ENCODE results near the gene FRMD1.

DNA sequence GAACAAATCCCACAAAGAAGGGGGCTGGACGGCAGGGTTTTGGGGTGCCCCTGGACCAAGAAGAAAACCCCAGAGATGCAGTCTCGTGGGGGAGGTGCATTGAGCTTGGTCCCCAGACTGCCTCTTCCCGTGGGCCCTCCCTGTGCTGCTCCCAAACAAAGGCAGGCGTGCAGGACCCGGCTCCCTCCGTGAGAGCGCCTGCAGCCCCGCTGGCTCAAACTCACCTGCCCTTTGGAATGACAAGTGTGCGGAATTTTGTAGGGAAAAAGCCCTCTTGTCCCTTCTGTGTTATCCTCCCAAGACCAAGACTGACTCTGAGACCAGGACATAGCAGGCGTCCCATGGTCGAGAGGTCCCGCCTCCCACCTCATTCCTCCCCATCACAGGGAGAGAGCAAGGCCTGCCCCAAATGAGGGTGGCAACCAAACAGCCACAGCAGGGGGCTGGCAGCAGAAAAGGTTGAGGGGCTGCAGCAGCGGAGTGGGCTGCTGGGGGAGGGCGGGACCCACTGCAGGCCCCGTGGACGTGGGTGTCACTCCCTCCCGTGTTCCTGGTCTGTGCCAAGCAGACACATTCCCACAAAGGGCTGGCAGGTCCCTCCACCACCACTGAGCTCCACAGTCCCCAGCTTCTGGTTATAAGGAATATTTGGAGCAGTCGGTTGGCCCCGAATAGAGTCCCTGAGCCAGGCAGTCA lies 5.6 kb upstream of the FRMD1 start:
- TF ChIP-seq, protein P1, sequence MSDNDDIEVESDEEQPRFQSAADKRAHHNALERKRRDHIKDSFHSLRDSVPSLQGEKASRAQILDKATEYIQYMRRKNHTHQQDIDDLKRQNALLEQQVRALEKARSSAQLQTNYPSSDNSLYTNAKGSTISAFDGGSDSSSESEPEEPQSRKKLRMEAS (IDR thresholded peaks at IDR 0.05) = no peak
- TF ChIP-seq, protein P2, sequence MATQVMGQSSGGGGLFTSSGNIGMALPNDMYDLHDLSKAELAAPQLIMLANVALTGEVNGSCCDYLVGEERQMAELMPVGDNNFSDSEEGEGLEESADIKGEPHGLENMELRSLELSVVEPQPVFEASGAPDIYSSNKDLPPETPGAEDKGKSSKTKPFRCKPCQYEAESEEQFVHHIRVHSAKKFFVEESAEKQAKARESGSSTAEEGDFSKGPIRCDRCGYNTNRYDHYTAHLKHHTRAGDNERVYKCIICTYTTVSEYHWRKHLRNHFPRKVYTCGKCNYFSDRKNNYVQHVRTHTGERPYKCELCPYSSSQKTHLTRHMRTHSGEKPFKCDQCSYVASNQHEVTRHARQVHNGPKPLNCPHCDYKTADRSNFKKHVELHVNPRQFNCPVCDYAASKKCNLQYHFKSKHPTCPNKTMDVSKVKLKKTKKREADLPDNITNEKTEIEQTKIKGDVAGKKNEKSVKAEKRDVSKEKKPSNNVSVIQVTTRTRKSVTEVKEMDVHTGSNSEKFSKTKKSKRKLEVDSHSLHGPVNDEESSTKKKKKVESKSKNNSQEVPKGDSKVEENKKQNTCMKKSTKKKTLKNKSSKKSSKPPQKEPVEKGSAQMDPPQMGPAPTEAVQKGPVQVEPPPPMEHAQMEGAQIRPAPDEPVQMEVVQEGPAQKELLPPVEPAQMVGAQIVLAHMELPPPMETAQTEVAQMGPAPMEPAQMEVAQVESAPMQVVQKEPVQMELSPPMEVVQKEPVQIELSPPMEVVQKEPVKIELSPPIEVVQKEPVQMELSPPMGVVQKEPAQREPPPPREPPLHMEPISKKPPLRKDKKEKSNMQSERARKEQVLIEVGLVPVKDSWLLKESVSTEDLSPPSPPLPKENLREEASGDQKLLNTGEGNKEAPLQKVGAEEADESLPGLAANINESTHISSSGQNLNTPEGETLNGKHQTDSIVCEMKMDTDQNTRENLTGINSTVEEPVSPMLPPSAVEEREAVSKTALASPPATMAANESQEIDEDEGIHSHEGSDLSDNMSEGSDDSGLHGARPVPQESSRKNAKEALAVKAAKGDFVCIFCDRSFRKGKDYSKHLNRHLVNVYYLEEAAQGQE (IDR thresholded peaks at IDR 0.05; ENCODE audit: low read depth) = no peak
- TF ChIP-seq TCF12 (IDR thresholded peaks at IDR 0.05; ENCODE audit: low read depth) (no peak), EP300 (IDR thresholded peaks at IDR 0.05; ENCODE audit: borderline replicate concordance) (no peak), NFIC (IDR thresholded peaks at IDR 0.05) (no peak), CEBPB (IDR thresholded peaks at IDR 0.05) (no peak), RAD21 (IDR thresholded peaks at IDR 0.05; ENCODE audit: low read depth) (no peak)

All from Ishikawa (cell line).